Measurements from ENCODE around the gene TTLL4.
A peak's percentile ranks its signal among the peaks of the same experiment; 100 is the strongest.
"Not testable (repeated sequence)": the region's sequence is repeated elsewhere in the genome, so short reads cannot be mapped to it uniquely, and the experiment has no call there.

TTLL4 gene

DNA sequence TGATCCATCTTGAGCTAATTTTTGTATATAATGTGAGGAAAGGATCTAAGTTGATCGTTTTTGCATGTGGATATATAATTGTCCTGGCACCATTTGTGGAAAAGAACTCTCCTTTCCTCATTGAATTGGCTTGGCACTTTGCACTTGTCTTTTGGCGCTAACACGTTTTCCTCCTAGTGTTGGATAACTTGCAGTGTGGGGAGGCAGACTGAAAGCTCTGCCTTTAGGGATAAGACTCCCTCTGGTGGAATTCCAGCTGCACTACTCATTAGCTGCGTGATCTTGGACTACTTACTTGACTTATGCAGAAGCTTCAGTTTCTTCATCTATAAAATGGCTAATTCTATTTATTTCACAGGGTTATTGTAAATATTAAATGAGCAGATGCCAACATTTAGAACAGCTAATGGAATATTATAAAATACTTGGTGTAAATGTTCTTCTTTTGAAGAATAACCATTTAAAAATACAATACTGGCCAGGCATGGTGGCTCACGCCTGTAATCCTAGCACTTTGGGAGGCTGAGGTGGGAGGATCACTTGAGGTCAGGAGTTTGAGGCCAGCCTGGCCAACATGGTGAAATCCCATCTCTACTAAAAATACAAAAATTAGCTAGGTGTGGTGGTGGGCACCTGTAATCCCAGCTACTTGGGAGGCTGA lies 23.1 kb upstream of the TTLL4 start:
- H3K9ac ChIP-seq (ENCODE audit: low read depth in 1 of 2, low read length in 2 of 2); H3K4me1 ChIP-seq (ENCODE audit: control insufficient read depth in 2 of 2, insufficient read depth in 2 of 2, low read length in 2 of 2); H3K27me3 ChIP-seq (ENCODE audit: control insufficient read depth in 2 of 2, insufficient read depth in 2 of 2, low read length in 2 of 2); H3K9me3 ChIP-seq (ENCODE audit: control insufficient read depth in 2 of 2, low read length in 2 of 2); H3K4me3 ChIP-seq (ENCODE audit: low read length in 2 of 2); H3K27ac ChIP-seq (ENCODE audit: low read depth in 2 of 2, low read length in 2 of 2): not testable (repeated sequence)
- peaks cover 25 to 26% of the 10 kb centered on the region in 2 donors for H3K36me3 ChIP-seq (ENCODE audit: control insufficient read depth in 2 of 2, insufficient read depth in 2 of 2, low read length in 2 of 2)

DNA sequence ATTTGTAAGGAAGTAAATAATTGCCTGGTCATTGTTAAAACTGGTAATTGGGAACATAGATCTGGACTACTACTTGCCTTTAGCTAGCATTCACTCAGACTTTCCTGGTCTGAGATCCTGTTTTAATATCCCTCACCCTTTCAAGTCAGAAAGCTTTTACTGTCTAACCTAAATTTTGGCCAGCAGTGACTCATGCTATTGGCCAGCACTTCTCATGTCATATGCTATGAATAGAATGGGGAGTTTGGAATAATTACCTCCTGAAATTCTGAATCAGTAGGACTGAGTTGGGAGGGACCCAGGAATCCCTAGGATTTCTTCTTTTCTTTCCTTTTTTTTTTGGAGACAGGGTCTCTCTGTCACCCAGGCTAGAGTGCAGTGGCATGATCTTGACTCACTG lies 19.4 kb upstream of the TTLL4 start:
- H3K9me3 ChIP-seq (ENCODE audit: control insufficient read depth in 2 of 2, low read length in 2 of 2): no peaks in the 10 kb centered on the region
- no peak overlapping the region for H3K9ac ChIP-seq (ENCODE audit: low read depth in 1 of 2, low read length in 2 of 2)
- no peaks in the 10 kb centered on the region for H3K4me1 ChIP-seq (ENCODE audit: control insufficient read depth in 2 of 2, insufficient read depth in 2 of 2, low read length in 2 of 2)
- H3K27ac ChIP-seq (ENCODE audit: low read depth in 2 of 2, low read length in 2 of 2): no peak overlapping the region
- H3K27me3 ChIP-seq (ENCODE audit: control insufficient read depth in 2 of 2, insufficient read depth in 2 of 2, low read length in 2 of 2): no peaks in the 10 kb centered on the region
- H3K4me3 ChIP-seq (ENCODE audit: low read length in 2 of 2): no peak overlapping the region
- H3K36me3 ChIP-seq (ENCODE audit: control insufficient read depth in 2 of 2, insufficient read depth in 2 of 2, low read length in 2 of 2): peaks cover 30 to 39% of the 10 kb centered on the region in 2 donors

GRCh38 chr2:218694405-218695145 lies 16.1 kb upstream of the TTLL4 start:
- peaks cover 40 to 44% of the 10 kb centered on the region in 2 donors for H3K36me3 ChIP-seq (ENCODE audit: control insufficient read depth in 2 of 2, insufficient read depth in 2 of 2, low read length in 2 of 2)

DNA sequence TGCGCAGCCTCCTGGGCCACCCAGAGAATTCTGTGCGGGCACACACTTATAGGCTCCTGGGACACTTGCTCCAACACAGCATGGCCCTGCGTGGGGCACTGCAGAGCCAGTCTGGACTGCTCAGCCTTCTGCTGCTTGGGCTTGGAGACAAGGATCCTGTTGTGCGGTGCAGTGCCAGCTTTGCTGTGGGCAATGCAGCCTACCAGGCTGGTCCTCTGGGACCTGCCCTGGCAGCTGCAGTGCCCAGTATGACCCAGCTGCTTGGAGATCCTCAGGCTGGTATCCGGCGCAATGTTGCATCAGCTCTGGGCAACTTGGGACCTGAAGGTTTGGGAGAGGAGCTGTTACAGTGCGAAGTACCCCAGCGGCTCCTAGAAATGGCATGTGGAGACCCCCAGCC lies 11.8 kb upstream of the TTLL4 start:
- Histone ChIP-seq H3K4me3 (ENCODE audit: low read length in 2 of 2) (no peak overlapping the region), H3K9me3 (ENCODE audit: control insufficient read depth in 2 of 2, low read length in 2 of 2) (no peaks in the 10 kb centered on the region), H3K27ac (ENCODE audit: low read depth in 2 of 2, low read length in 2 of 2) (no peak overlapping the region), H3K36me3 (ENCODE audit: control insufficient read depth in 2 of 2, insufficient read depth in 2 of 2, low read length in 2 of 2) (peaks cover 19% of the 10 kb centered on the region in 2 donors), H3K27me3 (ENCODE audit: control insufficient read depth in 2 of 2, insufficient read depth in 2 of 2, low read length in 2 of 2) (no peaks in the 10 kb centered on the region), H3K9ac (ENCODE audit: low read depth in 1 of 2, low read length in 2 of 2) (no peak overlapping the region), H3K4me1 (ENCODE audit: control insufficient read depth in 2 of 2, insufficient read depth in 2 of 2, low read length in 2 of 2) (no peaks in the 10 kb centered on the region)

More at GRCh38 chr2:218694405-218695145, 16.1 kb upstream of the TTLL4 start:
- Histone ChIP-seq H3K4me3 (ENCODE audit: low read length in 2 of 2) (no peak overlapping the region), H3K4me1 (ENCODE audit: control insufficient read depth in 2 of 2, insufficient read depth in 2 of 2, low read length in 2 of 2) (no peaks in the 10 kb centered on the region), H3K9ac (ENCODE audit: low read depth in 1 of 2, low read length in 2 of 2) (no peak overlapping the region), H3K9me3 (ENCODE audit: control insufficient read depth in 2 of 2, low read length in 2 of 2) (no peaks in the 10 kb centered on the region), H3K27me3 (ENCODE audit: control insufficient read depth in 2 of 2, insufficient read depth in 2 of 2, low read length in 2 of 2) (no peaks in the 10 kb centered on the region), H3K27ac (ENCODE audit: low read depth in 2 of 2, low read length in 2 of 2) (no peak overlapping the region)

DNA sequence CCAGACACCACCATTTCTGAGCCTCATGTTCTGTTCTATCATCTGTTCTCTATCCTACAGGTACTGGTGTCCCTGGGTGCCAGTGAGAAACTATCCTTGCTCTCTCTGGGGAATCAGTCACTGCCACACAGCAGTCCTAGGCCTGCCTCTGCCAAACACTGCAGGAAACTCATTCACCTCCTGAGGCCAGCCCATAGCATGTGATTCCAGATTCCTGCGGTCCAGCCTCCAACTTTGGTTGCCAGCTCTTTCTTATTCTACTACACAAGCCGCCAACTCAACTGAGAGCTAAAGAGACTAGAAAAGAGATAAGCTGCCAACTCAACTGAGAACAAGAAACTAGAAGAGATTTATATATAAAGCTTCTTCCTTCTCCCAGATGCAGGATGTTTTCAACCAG lies 8.8 kb upstream of the TTLL4 start:
- Histone ChIP-seq H3K4me1 (ENCODE audit: control insufficient read depth in 2 of 2, insufficient read depth in 2 of 2, low read length in 2 of 2) (no peaks in the 10 kb centered on the region), H3K9me3 (ENCODE audit: control insufficient read depth in 2 of 2, low read length in 2 of 2) (no peaks in the 10 kb centered on the region), H3K9ac (ENCODE audit: low read depth in 1 of 2, low read length in 2 of 2) (no peak overlapping the region), H3K36me3 (ENCODE audit: control insufficient read depth in 2 of 2, insufficient read depth in 2 of 2, low read length in 2 of 2) (peaks cover 6 to 9% of the 10 kb centered on the region in 2 donors), H3K4me3 (ENCODE audit: low read length in 2 of 2) (no peak overlapping the region), H3K27me3 (ENCODE audit: control insufficient read depth in 2 of 2, insufficient read depth in 2 of 2, low read length in 2 of 2) (no peaks in the 10 kb centered on the region), H3K27ac (ENCODE audit: low read depth in 2 of 2, low read length in 2 of 2) (no peak overlapping the region)

- Histone ChIP-seq H3K4me1 (ENCODE audit: control insufficient read depth in 2 of 2, insufficient read depth in 2 of 2, low read length in 2 of 2) (no peaks in the 10 kb centered on the region), H3K27me3 (ENCODE audit: control insufficient read depth in 2 of 2, insufficient read depth in 2 of 2, low read length in 2 of 2) (no peaks in the 10 kb centered on the region), H3K36me3 (ENCODE audit: control insufficient read depth in 2 of 2, insufficient read depth in 2 of 2, low read length in 2 of 2) (peaks cover 0 to 6% of the 10 kb centered on the region in 2 donors), H3K4me3 (ENCODE audit: low read length in 2 of 2) (no peak overlapping the region), H3K9me3 (ENCODE audit: control insufficient read depth in 2 of 2, low read length in 2 of 2) (no peaks in the 10 kb centered on the region), H3K9ac (ENCODE audit: low read depth in 1 of 2, low read length in 2 of 2) (no peak overlapping the region), H3K27ac (ENCODE audit: low read depth in 2 of 2, low read length in 2 of 2) (no peak overlapping the region)
Measured at GRCh38 chr2:218703341-218703740, 7.3 kb upstream of the TTLL4 start.

DNA sequence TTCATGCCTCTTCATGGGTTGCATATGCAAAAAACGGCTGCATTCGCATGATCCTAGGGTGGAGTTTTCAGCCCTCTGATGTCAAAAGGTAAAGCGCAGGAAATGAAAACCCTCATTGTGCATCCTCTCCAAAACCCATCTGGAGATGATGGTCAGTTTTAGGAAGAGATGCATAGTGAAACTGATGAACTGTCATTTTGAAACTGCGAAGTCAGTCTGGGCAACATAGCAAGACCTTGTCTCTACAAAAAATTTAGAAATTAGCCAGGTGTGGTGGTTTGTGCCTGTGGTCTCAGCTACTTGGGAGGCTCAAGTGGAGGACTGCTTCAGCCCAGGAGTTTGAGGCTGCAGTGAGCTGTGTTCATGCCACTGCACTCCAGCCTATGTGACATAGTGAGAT lies 2.5 kb upstream of the TTLL4 start:
- Histone ChIP-seq H3K27me3 (ENCODE audit: control insufficient read depth in 2 of 2, insufficient read depth in 2 of 2, low read length in 2 of 2) (no peaks in the 10 kb centered on the region), H3K4me3 (ENCODE audit: low read length in 2 of 2) (no peak overlapping the region), H3K4me1 (ENCODE audit: control insufficient read depth in 2 of 2, insufficient read depth in 2 of 2, low read length in 2 of 2) (peaks cover 3 to 6% of the 10 kb centered on the region in 2 donors), H3K9me3 (ENCODE audit: control insufficient read depth in 2 of 2, low read length in 2 of 2) (no peaks in the 10 kb centered on the region), H3K27ac (ENCODE audit: low read depth in 2 of 2, low read length in 2 of 2) (no peak overlapping the region), H3K36me3 (ENCODE audit: control insufficient read depth in 2 of 2, insufficient read depth in 2 of 2, low read length in 2 of 2) (no peaks in the 10 kb centered on the region), H3K9ac (ENCODE audit: low read depth in 1 of 2, low read length in 2 of 2) (no peak overlapping the region)

GRCh38 chr2:218709908-218710307 lies 727 bp upstream of the TTLL4 start:
- no peak overlapping the region for H3K9ac ChIP-seq (ENCODE audit: low read depth in 1 of 2, low read length in 2 of 2)
- H3K4me1 ChIP-seq (ENCODE audit: control insufficient read depth in 2 of 2, insufficient read depth in 2 of 2, low read length in 2 of 2): peaks cover 3 to 6% of the 10 kb centered on the region in 2 donors
- no peaks in the 10 kb centered on the region for H3K27me3 ChIP-seq (ENCODE audit: control insufficient read depth in 2 of 2, insufficient read depth in 2 of 2, low read length in 2 of 2)
- H3K9me3 ChIP-seq (ENCODE audit: control insufficient read depth in 2 of 2, low read length in 2 of 2): no peaks in the 10 kb centered on the region
- no peak overlapping the region for H3K4me3 ChIP-seq (ENCODE audit: low read length in 2 of 2)
- H3K36me3 ChIP-seq (ENCODE audit: control insufficient read depth in 2 of 2, insufficient read depth in 2 of 2, low read length in 2 of 2): no peaks in the 10 kb centered on the region
- H3K27ac ChIP-seq (ENCODE audit: low read depth in 2 of 2, low read length in 2 of 2): no peak overlapping the region

- H3K27me3 ChIP-seq (ENCODE audit: control insufficient read depth in 2 of 2, insufficient read depth in 2 of 2, low read length in 2 of 2): no peaks in the 10 kb centered on the region
- no peaks in the 10 kb centered on the region for H3K36me3 ChIP-seq (ENCODE audit: control insufficient read depth in 2 of 2, insufficient read depth in 2 of 2, low read length in 2 of 2)
- H3K4me1 ChIP-seq (ENCODE audit: control insufficient read depth in 2 of 2, insufficient read depth in 2 of 2, low read length in 2 of 2): peaks cover 3 to 6% of the 10 kb centered on the region in 2 donors
- H3K27ac ChIP-seq (ENCODE audit: low read depth in 2 of 2, low read length in 2 of 2): no peak overlapping the region
- no peaks in the 10 kb centered on the region for H3K9me3 ChIP-seq (ENCODE audit: control insufficient read depth in 2 of 2, low read length in 2 of 2)
- peak overlapping the region in 1 of 2 donors; percentile 58 for H3K4me3 ChIP-seq (ENCODE audit: low read length in 2 of 2)
- H3K9ac ChIP-seq (ENCODE audit: low read depth in 1 of 2, low read length in 2 of 2): no peak overlapping the region
Measured at GRCh38 chr2:218710334-218710686, 325 bp upstream of the TTLL4 start.

- peak overlapping the region; percentile 76 to 88 for H3K27ac ChIP-seq (ENCODE audit: low read depth in 2 of 2, low read length in 2 of 2)
- H3K27me3 ChIP-seq (ENCODE audit: control insufficient read depth in 2 of 2, insufficient read depth in 2 of 2, low read length in 2 of 2): no peaks in the 10 kb centered on the region
- peak overlapping the region; percentile 82 to 90 for H3K4me3 ChIP-seq (ENCODE audit: low read length in 2 of 2)
- H3K36me3 ChIP-seq (ENCODE audit: control insufficient read depth in 2 of 2, insufficient read depth in 2 of 2, low read length in 2 of 2): no peaks in the 10 kb centered on the region
- H3K9ac ChIP-seq (ENCODE audit: low read depth in 1 of 2, low read length in 2 of 2): peak overlapping the region; percentile 81 to 87
- H3K4me1 ChIP-seq (ENCODE audit: control insufficient read depth in 2 of 2, insufficient read depth in 2 of 2, low read length in 2 of 2): peaks cover 3 to 6% of the 10 kb centered on the region in 2 donors
- H3K9me3 ChIP-seq (ENCODE audit: control insufficient read depth in 2 of 2, low read length in 2 of 2): no peaks in the 10 kb centered on the region
Measured at GRCh38 chr2:218711550-218711929, 905 bp downstream of the TTLL4 start.
